Breast epithelium (tissue), 4 donors: Measurements from ENCODE around the gene FLAD1. TPM values are rescaled to one million over a fixed set of nuclear protein-coding genes. Genes with fewer than 3 reads are reported as not detected.

Experiments used
- DNase-seq, 2 donors: peaks; one replicate each; pipeline ENCODE4 v3.0.0-alpha.2; 2019; ENCODE audit warnings: low spot score in 2 of 2
- H3K27ac ChIP-seq, 2 donors: fragments of 200-600 bp; sonication (generic) in 1 of 2; one replicate each; pipeline ENCODE4 v1.5.1; 2016 to 2019; ENCODE audit warnings: mild to moderate bottlenecking in 1 of 2
- H3K27me3 ChIP-seq, 2 donors: fragments of 200-600 bp; sonication (generic) in 1 of 2; one replicate each; pipeline versions ENCODE4 v1.5.1 to v1.6.0; 2017 to 2019; ENCODE audit warnings: control low read depth in 1 of 2, mild to moderate bottlenecking in 1 of 2
- H3K36me3 ChIP-seq: fragments of 200-600 bp; one replicate; pipeline ENCODE4 v1.5.1; 2019
- H3K4me1 ChIP-seq, 2 donors: fragments of 200-600 bp; sonication (generic); one replicate each; pipeline ENCODE4 v1.5.1; 2016 to 2019; ENCODE audit warnings: control low read depth in 1 of 2
- H3K4me3 ChIP-seq, 3 donors: fragments of 200-600 bp; sonication (generic); 1 replicate in 2 of 3; 2 replicates in 1 of 3; pipeline ENCODE4 v1.5.1; 2016 to 2019; ENCODE audit warnings: mild to moderate bottlenecking in 3 of 3, moderate library complexity in 2 of 3
- H3K9me3 ChIP-seq, 2 donors: fragments of 200-600 bp; sonication (generic) in 1 of 2; one replicate each; pipeline ENCODE4 v1.5.1; 2016 to 2019; ENCODE audit warnings: control low read depth in 1 of 2
- CTCF ChIP-seq, 3 donors: fragments of 450-650 bp; IDR thresholded peaks; one replicate each; pipeline ENCODE4 v1.5.1; 2016 to 2017; ENCODE audit warnings: antibody characterized with exemption in 3 of 3, mild to moderate bottlenecking in 3 of 3, moderate library complexity in 3 of 3
- POLR2A ChIP-seq: fragments of 450-650 bp; IDR thresholded peaks from one replicate; pipeline ENCODE4 v1.6.1; 2016; ENCODE audit warnings: antibody characterized with exemption, mild to moderate bottlenecking, moderate library complexity
- POLR2AphosphoS5 ChIP-seq, 3 donors: sonication (generic); formaldehyde crosslinking; IDR thresholded peaks; one replicate each; pipeline ENCODE4 v1.6.1; 2017; ENCODE audit warnings: antibody characterized with exemption in 3 of 3
- intact Hi-C: fragments of 100-400 bp; cut with DNase I; formaldehyde crosslinking; loops from one replicate; pipeline ENCODE4 v1.15.1; 2023; ENCODE audit warnings: low total_unique reads
- total RNA-seq, 3 donors: library from RNA; depleted of rRNA; stranded (reverse); fragments of >200 nt; gene quantifications; one replicate each; pipeline ENCODE4 v1.1.0, GENCODE V29; 2016

FLAD1 gene
- total RNA-seq, 3 donors from 2014 or later: 27.0 to 42.7 (median 39.3) TPM

DNA sequence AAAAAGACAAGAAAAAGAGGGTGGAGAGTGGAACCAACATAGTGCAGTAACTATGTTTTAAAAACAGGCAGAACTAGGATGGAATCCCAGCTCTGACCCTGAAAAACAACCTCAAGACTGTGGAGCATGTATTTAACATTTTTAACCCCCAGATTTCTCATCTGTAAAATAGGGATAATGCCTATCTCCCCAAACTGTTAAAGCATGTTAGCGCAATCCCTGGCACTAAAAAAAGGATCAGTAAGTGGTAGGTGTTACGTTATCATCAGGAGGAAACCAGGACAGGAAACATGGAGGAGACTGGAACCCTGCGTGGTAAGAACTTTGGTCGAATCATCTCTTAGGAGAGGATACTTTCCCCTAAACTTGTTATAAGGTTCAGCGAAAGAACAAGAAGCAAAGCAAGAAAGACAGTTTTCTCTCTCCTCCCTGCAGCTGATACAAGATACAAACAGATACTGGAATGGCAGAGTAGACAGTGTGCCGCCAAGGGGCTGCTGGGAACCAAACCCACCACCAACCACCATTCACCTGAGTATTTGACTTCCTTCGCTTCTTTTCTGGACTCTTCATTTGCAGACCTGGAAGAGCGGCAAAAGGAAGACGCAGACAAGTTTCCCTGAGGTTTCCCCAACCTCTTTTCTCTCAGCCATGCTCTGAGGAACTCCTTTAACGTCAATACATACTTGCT lies 22.6 kb upstream of the FLAD1 start:
- Histone ChIP-seq H3K9me3 (no peaks in the 10 kb centered on the region), H3K4me3 (peak overlapping the region; percentile 87 to 91 (median 90)), H3K4me1 (peaks cover 0 to 18% of the 10 kb centered on the region in 2 donors), H3K27me3 (no peaks in the 10 kb centered on the region), H3K36me3 (no peaks in the 10 kb centered on the region), H3K27ac (peak overlapping the region; percentile 97 to 100)
- intact Hi-C loops: loop anchor here (1.0 to 10.0 kb wide), 2 partner anchors 39 to 724 kb away; partner anchors contain the start of genes DAP3 and YY1AP1
- TF ChIP-seq POLR2AphosphoS5 (IDR thresholded peaks at IDR 0.05) (no peak), POLR2A (no peak), CTCF (IDR thresholded peaks at IDR 0.05) (no peak)
- DNase-seq: no peak

DNA sequence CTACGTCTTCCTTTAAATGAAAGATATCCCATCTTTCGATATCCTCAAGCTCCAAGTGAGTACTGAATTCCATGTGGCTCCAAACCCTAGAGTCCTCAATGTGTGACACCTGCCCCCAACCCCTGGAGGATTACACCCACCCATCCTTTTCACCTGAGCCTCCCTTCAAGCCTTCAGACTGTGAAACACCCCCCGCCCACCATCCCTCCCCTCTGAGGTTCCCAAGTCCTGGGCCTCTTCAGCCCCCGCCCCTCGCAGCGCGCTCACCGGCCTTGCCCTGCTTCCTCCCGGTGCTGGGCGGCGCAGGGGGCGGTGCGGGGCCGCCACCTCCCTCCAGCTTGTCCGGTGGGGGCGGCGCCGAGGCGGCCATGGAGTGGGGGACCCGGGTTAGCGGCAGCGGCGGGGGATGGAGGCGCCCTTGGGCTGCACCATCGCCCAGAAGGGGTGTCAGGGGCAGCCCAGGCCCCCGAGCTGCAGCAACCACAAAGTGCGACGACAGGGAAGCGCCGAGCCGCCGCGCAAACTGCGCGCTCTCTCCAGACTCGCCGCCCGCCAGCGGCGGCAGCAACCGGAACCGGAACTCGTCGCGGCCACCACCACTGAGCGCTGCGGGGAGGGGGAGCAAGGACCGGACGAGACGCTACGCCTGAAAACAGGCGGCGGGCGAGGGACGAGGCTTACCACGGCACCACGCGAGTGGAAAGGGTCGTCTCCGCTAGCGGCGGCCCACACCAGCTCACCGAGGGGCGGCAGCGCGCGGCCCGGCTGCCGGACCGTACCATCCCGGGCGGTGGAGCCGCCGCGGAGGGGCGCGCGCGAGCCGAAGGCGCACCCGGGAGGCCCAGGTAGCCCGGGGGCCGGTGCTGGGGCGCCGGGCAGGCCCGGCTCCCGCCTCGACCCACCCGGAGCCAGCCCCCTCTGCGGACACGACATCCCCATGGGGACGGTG lies 21.7 kb upstream of the FLAD1 start, which contains the start of gene PYGO2:
TSS of gene PYGO2 (minus strand) at position 576 of the 949 bp plus-strand sequence. CDS start at position 370, 206 bp downstream.
- TF ChIP-seq POLR2AphosphoS5 (IDR thresholded peaks at IDR 0.05) (peak; percentile 86 to 89 (median 86)), POLR2A (peak; percentile 32), CTCF (IDR thresholded peaks at IDR 0.05) (peak in 1 of 3 donors; percentile 66)
- peak within 1 kb of the TSS; percentile 87 to 91 (median 90) for H3K4me3 ChIP-seq
- intact Hi-C loops: loop anchor here (1.0 to 10.0 kb wide), 2 partner anchors 38 to 723 kb away; partner anchors contain the start of genes DAP3 and YY1AP1
- DNase-seq: peak; percentile 70 to 78
- H3K4me1 ChIP-seq: peaks cover 0 to 18% of the 10 kb centered on the region in 2 donors
- no peaks in the 10 kb centered on the region for H3K9me3 ChIP-seq
- H3K27me3 ChIP-seq: no peaks in the 10 kb centered on the region
- peak within 1 kb of the TSS; percentile 97 to 100 for H3K27ac ChIP-seq
- no peaks in the 10 kb centered on the region for H3K36me3 ChIP-seq

- Histone ChIP-seq H3K36me3 (no peaks in the 10 kb centered on the region), H3K9me3 (no peaks in the 10 kb centered on the region), H3K27me3 (no peaks in the 10 kb centered on the region), H3K27ac (peak overlapping the region; percentile 97 to 100), H3K4me3 (peak overlapping the region; percentile 87 to 91 (median 90)), H3K4me1 (peaks cover 0 to 18% of the 10 kb centered on the region in 2 donors)
- no peak for DNase-seq
- intact Hi-C loops: loop anchor here (10.0 kb wide), 1 partner anchor 723 kb away; the partner anchor contains the start of genes DAP3 and YY1AP1
- TF ChIP-seq CTCF (IDR thresholded peaks at IDR 0.05) (no peak), POLR2AphosphoS5 (IDR thresholded peaks at IDR 0.05) (no peak), POLR2A (no peak)
Observed at GRCh38 chr1:154962156-154962749, 20.9 kb upstream of the FLAD1 start.

DNA sequence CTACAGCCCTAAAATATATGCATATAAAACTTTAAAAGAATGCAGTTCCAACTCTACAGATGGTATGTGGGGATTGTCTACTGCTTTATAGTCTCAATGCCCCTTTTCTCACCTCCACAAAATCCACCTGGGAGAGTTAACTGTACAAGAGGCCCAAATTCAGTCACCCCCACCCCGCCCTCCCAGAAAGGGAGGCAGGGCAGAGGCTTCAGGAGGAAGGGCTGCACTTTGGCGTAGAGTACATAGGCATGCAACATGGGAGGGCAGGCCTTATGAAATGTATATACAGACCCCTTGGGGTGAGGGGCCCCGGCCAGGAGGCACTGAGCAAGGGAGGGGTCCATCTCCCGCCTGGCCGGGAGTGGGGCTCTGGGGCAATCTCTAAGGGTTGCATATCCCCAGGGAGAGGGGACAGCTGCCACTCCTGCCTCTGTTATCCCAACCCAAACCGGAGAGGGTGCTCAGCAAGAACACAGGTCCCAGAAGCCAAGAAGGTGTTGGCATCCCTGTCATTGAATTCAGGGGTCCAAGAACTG lies 20.3 kb upstream of the FLAD1 start:
- H3K4me3 ChIP-seq: peak overlapping the region in 2 of 3 donors; percentile 87 to 90
- DNase-seq: no peak
- peak overlapping the region; percentile 97 to 100 for H3K27ac ChIP-seq
- peaks cover 0 to 18% of the 10 kb centered on the region in 2 donors for H3K4me1 ChIP-seq
- intact Hi-C loops: loop anchor here (10.0 kb wide), 1 partner anchor 722 kb away; the partner anchor contains the start of genes DAP3 and YY1AP1
- H3K36me3 ChIP-seq: no peaks in the 10 kb centered on the region
- H3K9me3 ChIP-seq: no peaks in the 10 kb centered on the region
- no peaks in the 10 kb centered on the region for H3K27me3 ChIP-seq
- TF ChIP-seq CTCF (IDR thresholded peaks at IDR 0.05): no peak
- no peak for TF ChIP-seq POLR2AphosphoS5 (IDR thresholded peaks at IDR 0.05)
- TF ChIP-seq POLR2A: no peak
